GM19193 (cell line): ENCODE results near the gene FAM184A.

Experiments
- POLR2A ChIP-seq: IDR thresholded peaks from 4 replicates; pipeline ENCODE4 v1.6.1; 2011; ENCODE audit not compliant: insufficient read depth, insufficient read length; ENCODE audit errors: extremely low read depth

The FAM184A gene

DNA sequence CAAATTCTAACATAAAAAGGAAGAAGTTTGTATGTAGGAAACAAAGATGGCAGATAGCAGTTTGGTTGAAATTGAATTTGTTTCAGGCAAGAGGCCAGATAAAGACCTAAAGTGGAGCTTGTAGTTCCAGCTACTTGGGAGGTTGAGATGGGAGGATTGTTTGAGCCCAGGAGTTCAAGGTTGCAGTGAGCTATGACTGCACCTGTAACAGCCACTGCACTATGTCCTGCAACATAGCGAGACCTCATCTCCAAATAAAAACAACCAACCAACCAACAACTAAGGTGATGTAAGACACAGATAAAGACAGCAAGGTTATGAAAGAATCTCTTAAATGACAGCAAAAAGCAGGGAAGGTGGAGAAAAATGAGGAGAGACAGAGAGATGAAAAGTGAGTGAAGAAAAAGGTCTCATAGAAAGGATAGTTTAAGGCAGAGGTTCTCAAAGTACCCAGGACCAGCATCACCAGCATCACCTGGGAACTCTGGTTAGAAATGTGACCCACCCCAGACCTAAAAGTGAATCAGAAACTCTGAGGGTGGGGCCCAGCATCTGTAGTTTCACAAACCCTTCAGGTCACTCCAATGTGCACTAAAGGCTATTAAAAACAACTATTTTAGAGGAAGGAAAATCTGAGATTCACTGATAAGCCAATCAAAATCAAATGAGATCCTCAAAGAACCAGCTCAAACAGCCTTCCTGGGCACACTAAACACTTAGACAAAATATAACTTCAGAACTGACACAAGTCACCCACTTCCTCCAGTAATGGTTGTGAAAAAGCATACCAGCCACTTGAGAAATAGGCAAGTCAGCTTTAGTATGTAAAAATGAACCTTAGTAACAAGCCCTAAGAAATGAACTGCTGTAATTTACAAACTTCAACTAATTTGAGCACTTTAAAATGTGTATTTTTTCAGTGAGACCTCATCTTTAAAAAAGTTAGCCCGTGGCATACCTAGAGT lies 57.6 kb downstream of the FAM184A start:
- TF ChIP-seq POLR2A = no peak

DNA sequence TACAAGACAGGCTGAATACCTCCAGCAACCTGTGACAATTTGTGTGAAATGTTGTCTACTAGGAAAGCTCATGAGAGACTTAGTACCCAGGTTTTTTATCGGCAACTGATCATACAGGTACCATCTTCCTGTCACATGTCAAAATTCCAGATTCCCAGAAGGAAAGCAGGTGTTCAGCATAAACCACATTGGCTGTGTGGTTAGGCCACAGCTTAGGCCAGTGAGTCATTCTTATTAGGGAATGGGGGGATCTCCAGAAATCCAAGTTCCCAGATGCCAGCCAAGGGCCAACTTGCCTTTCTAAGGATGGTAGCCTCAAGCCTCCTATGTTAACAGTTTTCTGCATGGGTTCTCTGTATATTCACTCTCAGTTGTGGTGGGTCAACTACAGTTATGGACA lies 65.9 kb downstream of the FAM184A start:
- TF ChIP-seq POLR2A = no peak

DNA sequence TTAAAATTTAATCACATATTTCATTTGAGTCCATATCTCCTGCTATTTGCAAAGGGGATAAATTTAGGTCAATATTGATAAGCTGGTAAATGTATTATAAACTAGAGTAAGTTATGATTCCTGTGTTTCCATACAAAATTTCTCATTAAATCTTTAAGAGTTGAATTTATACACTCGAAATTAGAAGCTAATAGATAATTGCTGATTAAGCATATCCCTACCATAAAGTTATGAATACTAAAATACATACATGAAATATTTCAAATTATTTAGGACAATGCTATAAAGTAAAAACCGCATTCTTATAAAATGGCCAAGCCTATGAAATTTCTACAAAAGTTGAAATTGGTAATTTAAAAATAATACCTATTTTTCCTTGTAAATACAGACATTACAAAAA lies 71.5 kb downstream of the FAM184A start:
- TF ChIP-seq POLR2A = no peak

DNA sequence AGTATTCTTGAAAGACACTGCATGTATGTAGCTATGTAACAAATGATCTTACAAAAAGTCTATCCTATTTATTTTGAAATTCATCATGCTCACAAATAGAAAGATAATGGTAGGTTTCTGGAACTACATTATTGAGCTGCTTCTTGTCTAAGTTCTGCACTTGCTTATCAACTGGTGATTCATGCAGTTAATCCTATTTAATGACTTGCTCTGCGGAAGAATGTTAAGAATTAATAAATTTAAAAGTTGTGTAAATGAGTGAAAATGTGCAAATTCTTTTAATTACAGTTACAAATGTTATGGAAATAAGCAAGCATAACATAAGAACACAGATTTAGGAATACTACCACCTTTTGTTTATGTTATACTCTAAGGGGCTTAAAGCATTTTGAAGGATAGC lies 76.4 kb downstream of the FAM184A start:
- TF ChIP-seq POLR2A = no peak

DNA sequence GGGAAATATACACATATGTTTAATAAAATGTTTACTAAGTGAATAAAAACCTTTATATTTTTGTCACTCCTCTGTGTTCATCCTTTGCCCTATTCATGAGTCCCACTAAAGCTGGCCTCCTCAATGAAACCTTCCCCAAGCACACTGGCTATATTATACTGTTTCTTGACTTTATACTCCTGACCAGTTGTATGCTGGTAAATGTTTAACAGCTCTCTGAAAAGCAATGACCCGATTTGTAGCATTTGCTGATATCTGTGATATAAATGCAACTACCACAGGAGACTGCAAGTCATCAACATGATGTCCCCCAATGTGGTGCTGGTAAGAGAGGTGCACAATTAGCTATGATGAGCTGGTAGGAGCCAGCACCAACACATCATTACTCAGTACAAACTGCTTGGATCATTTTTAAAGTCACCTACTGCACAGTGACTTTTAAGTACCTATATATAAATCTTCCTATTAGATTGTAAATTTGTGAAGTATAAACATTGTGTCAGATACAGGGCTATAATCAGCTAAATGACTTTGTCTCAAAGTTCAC lies 78.9 kb downstream of the FAM184A start:
- TF ChIP-seq POLR2A = no peak

DNA sequence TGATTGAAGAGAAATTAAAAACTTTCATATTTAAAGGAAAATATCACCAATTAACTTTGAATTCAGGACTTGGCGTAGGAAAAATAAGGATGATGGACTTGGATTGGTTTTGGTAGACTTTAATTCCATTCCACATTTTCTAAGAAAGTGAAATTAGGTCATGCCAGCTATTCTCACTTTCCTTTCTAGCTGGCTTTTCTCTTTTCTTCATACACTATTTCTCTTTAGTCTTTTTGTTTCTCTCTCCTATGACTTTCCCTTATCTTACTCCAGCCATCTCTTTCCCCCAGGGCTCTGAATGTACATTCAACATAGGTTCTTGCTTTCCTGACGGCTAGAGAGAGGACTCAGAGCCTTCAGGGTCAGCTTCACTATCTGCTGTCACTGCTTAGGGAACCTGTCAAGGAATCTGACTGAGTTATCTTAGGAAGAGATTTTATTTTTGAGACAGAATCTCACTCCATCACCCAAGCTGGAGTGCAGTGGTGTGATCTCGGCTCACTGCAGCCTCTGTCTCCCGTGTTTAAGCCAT lies 82.1 kb downstream of the FAM184A start:
- no peak for TF ChIP-seq POLR2A

DNA sequence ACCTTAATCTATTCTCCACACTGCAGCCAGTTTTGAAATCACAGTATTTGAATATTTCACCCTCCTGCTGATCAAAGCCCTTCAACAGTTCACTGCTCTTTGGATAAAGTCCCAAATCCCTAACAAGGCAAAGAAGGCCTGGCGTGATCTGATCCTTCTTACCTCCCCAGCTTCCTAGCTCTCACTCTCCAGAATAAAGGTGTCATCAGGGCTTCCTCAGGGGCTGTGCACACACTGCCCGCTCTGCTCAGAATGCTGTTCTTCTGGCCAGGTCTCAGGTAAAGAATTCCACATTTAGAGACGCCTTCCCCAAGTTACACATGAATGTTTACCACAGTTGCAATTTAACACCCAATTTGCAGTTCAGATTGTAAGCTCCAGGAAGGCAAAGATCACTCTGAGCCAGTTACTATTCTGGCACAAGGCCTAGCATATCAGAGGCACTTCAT lies 84.6 kb downstream of the FAM184A start:
- no peak for TF ChIP-seq POLR2A

DNA sequence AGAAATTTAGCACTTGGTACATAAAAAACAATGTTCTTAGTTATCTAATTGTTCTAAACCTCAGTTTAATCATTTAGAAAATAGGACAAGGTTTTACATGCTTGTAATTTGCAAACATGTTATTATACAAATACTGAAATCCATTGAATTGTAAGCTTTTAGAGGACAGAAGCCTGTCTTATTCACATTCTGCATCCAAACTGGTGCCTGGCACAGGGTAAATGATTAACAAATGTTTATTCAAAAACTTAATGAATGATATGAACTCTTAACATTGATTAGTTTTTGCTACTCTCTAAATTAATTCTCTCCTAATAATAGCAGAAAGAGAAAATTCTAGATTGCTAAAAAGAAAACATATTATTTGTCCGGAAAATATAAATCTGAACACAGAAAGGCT lies 85.1 kb downstream of the FAM184A start:
- TF ChIP-seq POLR2A = no peak

DNA sequence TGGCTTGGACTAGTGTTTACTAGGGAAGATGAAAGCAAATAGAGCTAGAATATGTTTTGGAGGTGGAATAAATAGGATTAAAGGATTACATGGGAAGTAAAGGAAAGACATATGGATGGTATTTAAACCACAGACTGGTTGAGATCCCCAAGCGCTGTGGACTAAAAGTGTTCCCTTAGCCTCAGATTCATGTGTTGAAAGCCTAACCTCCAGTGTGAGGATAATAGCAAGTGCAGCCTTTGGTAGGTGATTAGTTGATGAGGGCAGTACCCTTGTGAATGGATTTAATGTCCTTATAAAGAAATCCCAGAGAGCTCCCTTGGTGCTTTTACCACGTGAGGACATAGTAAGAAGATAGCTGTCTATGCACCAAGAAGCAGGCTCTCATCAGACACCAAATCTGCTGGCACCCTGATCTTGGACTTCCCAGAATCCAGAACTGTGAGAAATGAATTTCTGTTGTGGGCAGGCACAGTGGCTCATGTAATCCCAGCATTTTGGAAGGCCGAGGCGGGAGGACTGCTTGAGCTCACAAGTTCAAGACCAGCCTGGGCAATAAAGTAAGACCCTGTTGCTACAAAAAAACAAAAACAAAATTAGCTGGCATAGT lies 86.2 kb downstream of the FAM184A start:
- TF ChIP-seq POLR2A = no peak

DNA sequence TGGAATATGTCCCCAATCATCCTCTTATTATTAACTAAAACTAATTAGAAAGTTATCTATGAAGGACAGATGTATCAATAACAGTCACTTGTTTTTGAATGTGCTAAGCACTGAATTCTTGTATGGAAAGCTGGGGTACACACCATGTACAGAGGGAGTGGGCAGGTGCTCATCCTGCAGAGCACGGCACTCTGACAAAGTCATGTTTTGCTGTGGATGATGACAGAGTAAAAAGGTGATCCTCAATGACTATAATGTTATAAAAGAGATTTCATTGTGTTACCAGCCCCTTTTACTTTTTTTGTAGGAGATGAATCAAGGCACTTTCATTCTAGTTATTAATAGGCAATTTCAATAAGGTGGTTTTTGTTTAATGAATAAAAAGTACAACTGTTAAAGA lies 92.2 kb downstream of the FAM184A start:
- no peak for TF ChIP-seq POLR2A

DNA sequence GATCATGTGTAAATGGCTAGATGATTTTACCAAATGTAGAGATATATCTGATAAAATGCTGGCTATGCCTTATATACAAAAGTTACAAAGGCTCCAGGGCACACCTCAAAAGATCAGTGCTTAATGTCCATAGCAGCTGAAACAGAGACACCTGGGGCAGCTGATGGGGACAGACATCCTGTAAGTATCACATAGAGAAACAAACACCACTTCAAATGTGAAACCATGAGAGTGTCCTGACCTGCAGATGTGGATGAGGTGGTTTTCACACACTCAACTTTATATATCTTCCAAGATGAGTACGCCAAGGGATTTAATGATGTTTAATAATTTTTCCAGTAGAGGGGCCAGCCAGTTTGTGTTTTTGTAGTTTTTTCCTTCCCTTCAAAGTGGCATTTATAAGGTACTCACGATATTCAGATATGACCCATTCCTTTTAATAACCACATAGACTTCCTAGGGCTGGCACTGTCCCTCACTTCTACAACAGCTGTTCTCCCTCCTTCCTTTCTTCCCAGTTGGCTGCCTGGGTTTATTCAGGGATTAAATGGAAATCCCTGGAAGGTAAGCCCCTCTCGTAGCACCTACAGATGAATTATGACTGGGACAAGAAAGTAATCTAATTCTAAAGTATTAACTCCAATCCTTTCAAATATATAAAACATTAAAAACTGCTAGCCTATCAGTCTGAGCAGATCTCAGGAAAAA lies 93.2 kb downstream of the FAM184A start:
- no peak for TF ChIP-seq POLR2A

DNA sequence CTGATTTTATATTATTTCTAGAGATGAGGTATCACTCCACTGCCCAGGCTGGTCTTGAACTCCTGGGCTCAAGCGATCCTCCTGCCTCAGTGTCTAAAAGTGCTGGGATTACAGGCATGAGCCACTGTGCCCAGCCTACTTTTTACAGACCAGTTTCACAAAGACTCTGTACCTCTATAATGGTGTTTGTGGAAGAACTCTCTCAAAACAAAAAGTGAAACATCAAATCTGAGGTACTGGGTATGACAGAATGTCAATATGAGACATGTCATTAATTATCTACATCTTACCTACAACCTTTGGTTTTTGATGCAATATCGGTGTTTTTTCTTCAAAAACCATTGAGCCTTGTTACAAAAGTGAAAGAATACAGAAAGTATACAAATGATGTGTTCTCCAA lies 94.1 kb downstream of the FAM184A start:
- TF ChIP-seq POLR2A = no peak

DNA sequence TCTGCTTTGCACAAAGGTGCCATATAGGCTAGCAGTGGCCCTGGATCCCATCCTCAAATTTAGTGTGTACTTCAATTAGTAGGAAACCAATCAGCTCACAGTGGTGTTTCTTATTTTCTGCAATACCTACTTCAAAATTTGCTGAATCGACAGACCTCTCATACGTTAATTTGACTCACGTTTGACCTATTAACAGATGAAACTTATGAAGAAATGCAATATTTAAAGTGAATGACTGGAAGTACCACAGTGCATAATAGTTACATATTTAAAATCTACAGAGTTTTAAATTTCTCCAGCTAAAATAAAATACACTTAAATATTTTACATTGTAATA lies 95.9 kb downstream of the FAM184A start:
- TF ChIP-seq POLR2A = no peak

DNA sequence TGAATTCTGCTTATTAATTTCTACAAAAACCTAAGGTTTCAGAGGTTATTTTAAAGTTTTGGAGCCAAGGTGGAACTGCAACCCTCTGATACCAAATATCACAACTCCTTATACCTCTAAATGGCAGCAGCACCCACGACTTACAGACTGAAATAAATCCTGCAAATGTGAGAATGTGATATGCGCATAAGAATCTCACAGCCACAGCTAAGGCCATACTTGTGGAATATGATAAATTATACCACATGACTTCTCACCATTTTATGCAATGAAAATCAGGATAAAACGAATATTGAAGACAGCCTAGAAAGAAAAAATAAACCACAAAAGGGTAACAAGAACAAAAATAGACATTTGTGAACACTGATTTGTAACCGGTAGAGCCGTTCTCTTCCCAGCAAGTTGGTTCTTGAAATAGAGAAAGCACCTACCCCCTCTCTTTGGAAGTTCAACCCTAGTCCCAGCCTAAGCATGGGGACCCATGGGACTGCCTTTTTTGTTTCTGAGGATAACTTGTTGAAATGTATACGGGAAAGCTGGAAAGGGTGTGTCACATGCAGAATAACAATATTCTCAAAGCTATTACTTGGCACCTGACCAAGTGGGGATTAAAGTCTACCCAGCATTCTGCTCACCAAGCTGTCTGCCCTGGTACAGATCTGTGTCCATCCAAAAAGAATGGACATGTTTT lies 96.4 kb downstream of the FAM184A start:
- no peak for TF ChIP-seq POLR2A
